ENCODE data around the gene FLCN. TPM values are rescaled to one million over a fixed set of nuclear protein-coding genes. Genes with fewer than 3 reads are reported as not detected.

Gene FLCN
- total and polyA plus RNA-seq, 8 donors, result 14.1 to 42.1 (median 18.0) TPM

- peaks cover 8 to 78% (median 54%) of the 10 kb centered on the region in 3 donors for H3K36me3 ChIP-seq
- no peak overlapping the region for H3K27ac ChIP-seq
- ATAC-seq, result no peak
- H3K4me1 ChIP-seq, result no peaks in the 10 kb centered on the region
- H3K27me3 ChIP-seq, result no peaks in the 10 kb centered on the region
- TF ChIP-seq, protein P1, sequence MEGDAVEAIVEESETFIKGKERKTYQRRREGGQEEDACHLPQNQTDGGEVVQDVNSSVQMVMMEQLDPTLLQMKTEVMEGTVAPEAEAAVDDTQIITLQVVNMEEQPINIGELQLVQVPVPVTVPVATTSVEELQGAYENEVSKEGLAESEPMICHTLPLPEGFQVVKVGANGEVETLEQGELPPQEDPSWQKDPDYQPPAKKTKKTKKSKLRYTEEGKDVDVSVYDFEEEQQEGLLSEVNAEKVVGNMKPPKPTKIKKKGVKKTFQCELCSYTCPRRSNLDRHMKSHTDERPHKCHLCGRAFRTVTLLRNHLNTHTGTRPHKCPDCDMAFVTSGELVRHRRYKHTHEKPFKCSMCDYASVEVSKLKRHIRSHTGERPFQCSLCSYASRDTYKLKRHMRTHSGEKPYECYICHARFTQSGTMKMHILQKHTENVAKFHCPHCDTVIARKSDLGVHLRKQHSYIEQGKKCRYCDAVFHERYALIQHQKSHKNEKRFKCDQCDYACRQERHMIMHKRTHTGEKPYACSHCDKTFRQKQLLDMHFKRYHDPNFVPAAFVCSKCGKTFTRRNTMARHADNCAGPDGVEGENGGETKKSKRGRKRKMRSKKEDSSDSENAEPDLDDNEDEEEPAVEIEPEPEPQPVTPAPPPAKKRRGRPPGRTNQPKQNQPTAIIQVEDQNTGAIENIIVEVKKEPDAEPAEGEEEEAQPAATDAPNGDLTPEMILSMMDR (IDR thresholded peaks at IDR 0.05), result no peak
- no peaks in the 10 kb centered on the region for H3K9me3 ChIP-seq
- H3K4me3 ChIP-seq, result no peak overlapping the region
- peak in 1 of 6 donors; percentile 58 for DNase-seq
- 92 to 96% methylated on average over 10 of the region's 10 CpGs for WGBS, 2 donors
- no peak for FAIRE-seq
- intact Hi-C loops (cut with DNase I), result no loop called here
These were observed 11.1 kb downstream of the FLCN start for GRCh38 chr17:17225901-17226300.

DNA sequence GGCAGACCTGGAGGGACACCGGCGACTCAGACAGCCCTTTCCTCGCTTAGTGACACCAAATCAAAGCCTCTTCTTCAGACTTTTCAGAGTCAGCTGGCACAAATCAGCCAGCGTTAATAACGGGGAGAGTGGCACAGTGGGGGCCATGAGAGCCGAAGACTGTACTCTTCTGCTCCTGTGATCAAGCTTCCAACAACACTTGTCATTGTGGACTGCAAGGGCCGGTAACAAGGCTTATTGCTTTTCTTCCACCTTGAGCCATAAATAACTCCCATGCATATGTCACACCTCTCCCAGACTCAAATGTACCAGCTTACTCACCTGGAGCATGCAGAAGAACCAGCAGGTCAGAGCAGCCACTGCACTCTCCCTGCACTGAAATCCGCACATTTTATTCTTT, 12.8 kb downstream of the FLCN start:
- no peaks in the 10 kb centered on the region for H3K27me3 ChIP-seq
- no peak overlapping the region for H3K27ac ChIP-seq
- TF ChIP-seq, protein P1 (IDR thresholded peaks at IDR 0.05), result no peak
- no peaks in the 10 kb centered on the region for H3K4me1 ChIP-seq
- DNase-seq, result no peak
- whole genome bisulfite sequencing, 2 donors, result 86 to 91% methylated on average over 8 of the region's 8 CpGs
- H3K9me3 ChIP-seq, result no peaks in the 10 kb centered on the region
- FAIRE-seq, result no peak
- intact Hi-C loops (cut with DNase I), result no loop called here
- no peak overlapping the region for H3K4me3 ChIP-seq
- H3K36me3 ChIP-seq, result peaks cover 8 to 78% (median 45%) of the 10 kb centered on the region in 3 donors
- no peak for ATAC-seq

- DNase-seq, result peak in 1 of 6 donors; percentile 45
These were observed 13.2 kb downstream of the FLCN start for GRCh38 chr17:17223736-17224135.

DNA sequence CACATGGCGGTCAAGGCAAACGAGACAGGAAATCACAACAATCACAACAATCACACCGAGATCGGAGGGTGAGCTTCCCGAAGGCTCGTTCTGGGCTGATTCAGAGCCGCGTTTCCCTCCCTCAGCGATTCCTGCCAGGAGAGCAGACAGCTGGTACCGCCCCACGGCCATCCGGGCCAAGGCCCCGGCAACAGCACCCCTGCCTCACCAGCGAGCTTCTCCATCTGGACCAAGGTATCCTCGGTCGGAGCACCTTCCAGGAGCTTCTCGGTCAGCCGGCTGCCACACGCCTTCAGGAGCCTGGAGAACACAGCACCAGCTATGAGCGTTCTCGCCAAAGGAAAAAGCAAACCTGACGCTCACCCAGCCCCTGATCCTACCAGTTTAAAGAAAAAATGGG, 15.6 kb downstream of the FLCN start:
- no peaks in the 10 kb centered on the region for H3K9me3 ChIP-seq
- no peaks in the 10 kb centered on the region for H3K27me3 ChIP-seq
- whole genome bisulfite sequencing, 2 donors, result 93 to 94% methylated on average over 22 of the region's 22 CpGs
- ATAC-seq, result no peak
- no peak overlapping the region for H3K4me3 ChIP-seq
- intact Hi-C loops (cut with DNase I), result no loop called here
- H3K36me3 ChIP-seq, result peaks cover 10 to 88% (median 49%) of the 10 kb centered on the region in 3 donors
- no peak overlapping the region for H3K27ac ChIP-seq
- FAIRE-seq, result no peak
- TF ChIP-seq, protein P1 (IDR thresholded peaks at IDR 0.05), result no peak
- DNase-seq, result peak in 1 of 6 donors; percentile 32
- H3K4me1 ChIP-seq, result no peaks in the 10 kb centered on the region

More at GRCh38 chr17:17223736-17224135, 13.2 kb downstream of the FLCN start:
- FAIRE-seq (no peak), ATAC-seq (no peak)
- Histone ChIP-seq H3K27me3 (no peaks in the 10 kb centered on the region), H3K36me3 (peaks cover 8 to 78% (median 49%) of the 10 kb centered on the region in 3 donors), H3K27ac (no peak overlapping the region), H3K4me1 (no peaks in the 10 kb centered on the region), H3K4me3 (no peak overlapping the region), H3K9me3 (no peaks in the 10 kb centered on the region)
- TF ChIP-seq, protein P1 (IDR thresholded peaks at IDR 0.05), result no peak
- 93 to 98% methylated on average over 16 of the region's 16 CpGs for WGBS, 2 donors
- intact Hi-C loops (cut with DNase I), result no loop called here

DNA sequence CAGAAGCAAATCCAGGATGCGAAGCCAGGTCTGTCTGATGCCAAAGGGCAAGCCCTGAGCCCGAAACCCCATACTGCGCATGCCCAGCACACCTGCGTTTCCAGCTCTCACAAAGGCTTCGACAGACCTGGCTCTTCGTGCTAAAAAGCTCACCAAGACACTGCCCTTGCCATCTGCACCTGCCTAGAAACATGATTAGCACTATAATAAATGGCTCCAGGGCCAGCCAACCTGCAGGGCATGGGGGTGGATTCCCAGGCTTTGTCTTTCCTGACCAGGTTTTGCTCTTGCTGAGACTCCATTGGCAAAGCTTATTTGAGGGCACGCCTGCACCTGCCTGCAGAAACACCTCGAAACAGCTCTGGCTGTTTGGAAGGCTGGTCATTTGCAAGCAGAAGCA, 16.4 kb downstream of the FLCN start:
- FAIRE-seq, result no peak
- Histone ChIP-seq H3K36me3 (peaks cover 7 to 88% (median 45%) of the 10 kb centered on the region in 3 donors), H3K9me3 (no peaks in the 10 kb centered on the region), H3K4me3 (no peak overlapping the region), H3K27ac (no peak overlapping the region), H3K27me3 (no peaks in the 10 kb centered on the region), H3K4me1 (no peaks in the 10 kb centered on the region)
- TF ChIP-seq, protein P1 (IDR thresholded peaks at IDR 0.05), result no peak
- ATAC-seq, result no peak
- peak in 1 of 6 donors; percentile 13 for DNase-seq
- WGBS, 2 donors, result 89 to 95% methylated on average over 8 of the region's 8 CpGs
- intact Hi-C loops (cut with DNase I), result no loop called here
